OCI-LY7 (cell line): Measurements from ENCODE around the gene PLCL2. TPM values are rescaled to one million over a fixed set of nuclear protein-coding genes. Genes with fewer than 3 reads are reported as not detected.

Experiments
- BruUV-seq: library from RNA; stranded (reverse); fragments of 400-500 nt; replicated peaks from 2 replicates; lab custom pipeline; 2021; lab: Mats Ljungman, UMichigan
- CTCF ChIA-PET: fragments of 300-600 bp; sonication (Branson Sonifier 250); formaldehyde crosslinking; loops from one replicate; lab custom pipeline; 2022; ENCODE audit warnings: antibody characterized with exemption; ENCODE audit not compliant: unreplicated experiment; lab: Charles Lee
- POLR2A ChIA-PET: fragments of 300-600 bp; sonication (Branson Sonifier 250); formaldehyde crosslinking; loops from one replicate; lab custom pipeline; 2022; ENCODE audit warnings: antibody characterized with exemption; lab: Charles Lee
- DNase-seq: peaks from one replicate; pipeline ENCODE4 v3.0.0-alpha.2; 2015; ENCODE audit warnings: low spot score
- H2AFZ ChIP-seq: fragments of 200-600 bp; sonication (generic), shearing (Covaris generic); 2 replicates; pipeline ENCODE4 v1.6.1; 2014; ENCODE audit warnings: mild to moderate bottlenecking, antibody characterized with exemption, low read length, moderate library complexity
- H3K27ac ChIP-seq: fragments of 200-600 bp; sonication (generic); 2 replicates; pipeline ENCODE4 v1.5.1; 2014; ENCODE audit warnings: mixed run types, low read depth, mild to moderate bottlenecking, moderate library complexity, low read length, inconsistent platforms; ENCODE audit not compliant: poor library complexity, severe bottlenecking
- H3K36me3 ChIP-seq: fragments of 200-600 bp; sonication (generic); 2 replicates; pipeline ENCODE4 v1.6.1; 2014; ENCODE audit warnings: mild to moderate bottlenecking, antibody characterized with exemption, low read length, moderate library complexity, mixed read lengths; ENCODE audit not compliant: insufficient read depth
- H3K4me1 ChIP-seq: fragments of 200-600 bp; sonication (generic); 2 replicates; pipeline ENCODE4 v1.5.1; 2014; ENCODE audit warnings: mild to moderate bottlenecking, low read length; ENCODE audit not compliant: insufficient read depth, poor library complexity, severe bottlenecking
- H3K4me2 ChIP-seq: fragments of 200-600 bp; sonication (generic); 2 replicates; pipeline ENCODE4 v1.6.1; 2014; ENCODE audit warnings: mild to moderate bottlenecking, low read length
- H3K4me3 ChIP-seq: fragments of 200-600 bp; sonication (generic); 2 replicates; pipeline ENCODE4 v1.5.1; 2014; ENCODE audit warnings: mild to moderate bottlenecking, low read depth, low read length; ENCODE audit not compliant: poor library complexity, severe bottlenecking
- H3K79me2 ChIP-seq: fragments of 200-600 bp; sonication (generic); 2 replicates; pipeline ENCODE4 v1.6.1; 2016; ENCODE audit warnings: low read depth, mild to moderate bottlenecking, low read length, moderate library complexity, mixed read lengths; ENCODE audit not compliant: insufficient read depth
- H3K9me2 ChIP-seq: fragments of 200-600 bp; sonication (generic); 2 replicates; pipeline ENCODE4 v1.6.1; 2016; ENCODE audit warnings: mild to moderate bottlenecking, low read length, mixed read lengths; ENCODE audit not compliant: insufficient read depth
- H3K9me3 ChIP-seq: fragments of 200-600 bp; sonication (generic); 2 replicates; pipeline ENCODE4 v1.6.1; 2014; ENCODE audit warnings: mild to moderate bottlenecking, mixed run types, low read length, mixed read lengths
- H4K20me1 ChIP-seq: fragments of 200-600 bp; sonication (generic); 2 replicates; pipeline ENCODE4 v1.6.1; 2014; ENCODE audit warnings: mild to moderate bottlenecking, antibody characterized with exemption, low read length, moderate library complexity, mixed read lengths; ENCODE audit not compliant: insufficient read depth
- EZH2phosphoT487 ChIP-seq: fragments of 200-600 bp; sonication (generic); IDR thresholded peaks from 2 replicates; pipeline ENCODE4 v1.6.1; 2018; ENCODE audit warnings: low read depth, borderline replicate concordance, mild to moderate bottlenecking, mixed run types, antibody characterized with exemption, low read length, moderate library complexity, mixed read lengths
- intact Hi-C: fragments of 100-400 bp; cut with micrococcal nuclease; formaldehyde crosslinking; loops from one replicate; pipeline ENCODE4 v1.10.0; 2022; ENCODE audit not compliant: unreplicated experiment
- total RNA-seq, 2 experiments: library from RNA; depleted of rRNA in 1 of 2; stranded (reverse); fragments of >200 nt in 1 of 2; shearing (Covaris generic) in 1 of 2; gene quantifications; 2 replicates each; pipeline ENCODE4 v1.2.3, GENCODE V29; 2014 to 2022
- TF ChIP-seq, protein P1 (sequence below): fragments of 200-600 bp; sonication (generic); conservative IDR thresholded peaks from 2 replicates; pipeline ENCODE4 v1.5.1; 2014; ENCODE audit warnings: mild to moderate bottlenecking, antibody characterized with exemption, low read length, moderate library complexity, mixed read lengths

Gene PLCL2
- total RNA-seq, 2 experiments from 2014 or later: 34.1 to 41.6 TPM

DNA sequence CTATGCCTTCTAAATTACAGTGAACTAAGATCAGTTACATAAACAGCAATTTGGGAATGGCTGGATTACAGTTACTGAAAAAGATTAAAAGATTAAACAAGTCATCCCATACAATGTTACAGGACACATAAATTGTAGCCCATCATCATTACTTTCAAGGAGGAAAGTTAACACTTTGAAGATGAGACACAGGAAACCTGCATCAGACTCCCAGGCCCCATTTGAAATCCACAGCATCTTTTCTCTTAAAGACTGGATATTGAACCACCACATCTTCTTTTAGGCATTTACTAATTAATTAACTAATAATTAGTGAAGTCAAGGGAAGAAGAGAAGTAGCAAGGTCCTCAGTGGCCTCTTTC lies 170.2 kb downstream of the PLCL2 start:
- CTCF ChIA-PET: no interaction called here
- H2AFZ ChIP-seq: no peak overlapping the region
- H3K36me3 ChIP-seq: peaks cover 7% of the 10 kb centered on the region; the same call in 1 of the 2 replicates
- H3K27ac ChIP-seq: no peak overlapping the region
- H3K4me2 ChIP-seq: no peak overlapping the region
- H3K4me3 ChIP-seq: no peak overlapping the region
- no peaks in the 10 kb centered on the region for H3K9me2 ChIP-seq
- H3K4me1 ChIP-seq: no peaks in the 10 kb centered on the region
- no peaks in the 10 kb centered on the region for H4K20me1 ChIP-seq
- no peaks in the 10 kb centered on the region for H3K9me3 ChIP-seq
- TF ChIP-seq EZH2phosphoT487: no peak
- TF ChIP-seq, protein P1, sequence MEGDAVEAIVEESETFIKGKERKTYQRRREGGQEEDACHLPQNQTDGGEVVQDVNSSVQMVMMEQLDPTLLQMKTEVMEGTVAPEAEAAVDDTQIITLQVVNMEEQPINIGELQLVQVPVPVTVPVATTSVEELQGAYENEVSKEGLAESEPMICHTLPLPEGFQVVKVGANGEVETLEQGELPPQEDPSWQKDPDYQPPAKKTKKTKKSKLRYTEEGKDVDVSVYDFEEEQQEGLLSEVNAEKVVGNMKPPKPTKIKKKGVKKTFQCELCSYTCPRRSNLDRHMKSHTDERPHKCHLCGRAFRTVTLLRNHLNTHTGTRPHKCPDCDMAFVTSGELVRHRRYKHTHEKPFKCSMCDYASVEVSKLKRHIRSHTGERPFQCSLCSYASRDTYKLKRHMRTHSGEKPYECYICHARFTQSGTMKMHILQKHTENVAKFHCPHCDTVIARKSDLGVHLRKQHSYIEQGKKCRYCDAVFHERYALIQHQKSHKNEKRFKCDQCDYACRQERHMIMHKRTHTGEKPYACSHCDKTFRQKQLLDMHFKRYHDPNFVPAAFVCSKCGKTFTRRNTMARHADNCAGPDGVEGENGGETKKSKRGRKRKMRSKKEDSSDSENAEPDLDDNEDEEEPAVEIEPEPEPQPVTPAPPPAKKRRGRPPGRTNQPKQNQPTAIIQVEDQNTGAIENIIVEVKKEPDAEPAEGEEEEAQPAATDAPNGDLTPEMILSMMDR: no peak
- no peak for DNase-seq
- POLR2A ChIA-PET: no interaction called here
- no TSS peak for BruUV-seq
- no peaks in the 10 kb centered on the region for H3K79me2 ChIP-seq
- intact Hi-C loops: no loop called here

DNA sequence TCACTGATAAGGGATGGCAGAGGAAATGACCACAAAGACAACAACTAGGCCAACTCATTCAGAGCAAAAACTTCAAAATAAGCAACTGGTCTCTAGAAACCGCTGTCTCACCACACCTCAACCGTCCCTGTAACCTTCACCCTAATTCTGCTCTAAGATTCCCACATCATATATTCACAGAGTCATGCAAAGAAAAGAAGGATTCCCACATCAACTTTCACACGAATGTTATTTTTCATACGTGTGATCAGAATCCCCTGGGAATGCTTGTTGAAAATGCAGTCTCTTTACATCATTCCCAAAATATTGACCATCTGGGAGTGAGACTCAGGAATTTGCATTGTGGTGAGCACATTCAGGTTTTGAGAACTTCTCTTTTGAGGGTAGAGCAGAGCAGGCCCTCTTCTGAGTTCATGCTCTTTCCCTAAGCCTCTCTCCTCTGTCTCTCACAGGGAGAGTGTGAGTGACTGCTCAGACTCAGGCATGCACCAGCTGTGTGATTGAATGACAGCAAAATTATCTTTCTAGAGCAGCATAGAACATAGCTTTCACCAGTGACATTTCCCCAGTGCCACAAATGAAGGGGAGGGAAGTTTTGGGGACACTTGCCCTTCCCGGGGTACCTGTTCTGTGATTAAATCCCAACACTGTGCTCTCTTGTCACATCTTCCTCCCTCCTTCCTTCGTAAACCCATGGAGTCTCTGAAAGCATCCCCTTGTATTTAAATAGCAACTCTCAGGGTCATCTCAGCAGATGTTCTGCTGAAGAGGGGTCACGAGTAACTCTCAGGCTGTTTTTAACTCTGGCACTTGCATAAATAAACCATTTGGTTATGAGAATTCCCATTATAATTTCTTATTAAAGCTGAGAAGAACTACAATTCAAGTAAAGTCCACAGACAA lies 170.9 kb downstream of the PLCL2 start:
- no peaks in the 10 kb centered on the region for H3K9me2 ChIP-seq
- no peak overlapping the region for H3K27ac ChIP-seq
- H4K20me1 ChIP-seq: no peaks in the 10 kb centered on the region
- no peak overlapping the region for H3K4me3 ChIP-seq
- H3K9me3 ChIP-seq: no peaks in the 10 kb centered on the region
- POLR2A ChIA-PET: interaction anchor here (0.6 kb wide), 1 partner anchor 13 kb away, joined by 3 read pairs; no protein-coding TSS in a partner anchor
- TF ChIP-seq, protein P1: no peak
- no peak for TF ChIP-seq EZH2phosphoT487
- H2AFZ ChIP-seq: no peak overlapping the region
- peaks cover 7% of the 10 kb centered on the region; the same call in 1 of the 2 replicates for H3K36me3 ChIP-seq
- intact Hi-C loops: no loop called here
- CTCF ChIA-PET: no interaction called here
- H3K4me1 ChIP-seq: no peaks in the 10 kb centered on the region
- no peaks in the 10 kb centered on the region for H3K79me2 ChIP-seq
- no peak overlapping the region for H3K4me2 ChIP-seq
- no peak for DNase-seq
- BruUV-seq: no TSS peak

DNA sequence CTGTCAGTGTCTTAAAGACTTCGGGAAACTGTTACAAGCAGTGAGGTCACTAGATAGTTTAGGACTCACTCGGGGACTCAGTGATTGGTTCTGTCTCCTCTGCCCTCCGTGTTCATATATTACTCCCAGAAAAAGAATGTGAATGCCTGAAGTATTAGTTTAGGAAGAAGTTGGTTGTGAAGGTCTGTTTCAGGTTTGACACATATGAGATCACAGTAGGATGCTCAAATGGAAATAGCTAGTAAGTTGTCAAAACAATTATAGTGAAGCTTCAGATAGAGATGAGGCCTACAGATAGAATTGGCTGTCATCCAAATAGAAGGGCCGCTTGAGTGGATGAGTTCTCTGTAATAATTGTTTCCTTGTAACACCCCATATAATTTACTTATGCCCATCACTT lies 172.6 kb downstream of the PLCL2 start:
- Histone ChIP-seq H3K9me3 (no peaks in the 10 kb centered on the region), H4K20me1 (no peaks in the 10 kb centered on the region), H3K9me2 (no peaks in the 10 kb centered on the region), H3K27ac (no peak overlapping the region), H3K4me2 (no peak overlapping the region), H3K4me3 (no peak overlapping the region), H2AFZ (no peak overlapping the region), H3K36me3 (peaks cover 7% of the 10 kb centered on the region; the same call in 1 of the 2 replicates), H3K4me1 (no peaks in the 10 kb centered on the region), H3K79me2 (no peaks in the 10 kb centered on the region)
- DNase-seq: no peak
- no peak for TF ChIP-seq EZH2phosphoT487
- TF ChIP-seq, protein P1: no peak
- intact Hi-C loops: no loop called here
- POLR2A ChIA-PET: no interaction called here
- no TSS peak for BruUV-seq
- CTCF ChIA-PET: no interaction called here
